Measurements from ENCODE around the gene NOS3.
A peak's percentile ranks its signal among the peaks of the same experiment; 100 is the strongest.
"Not testable (repeated sequence)": the region's sequence is repeated elsewhere in the genome, so short reads cannot be mapped to it uniquely, and the experiment has no call there.

NOS3 gene

DNA sequence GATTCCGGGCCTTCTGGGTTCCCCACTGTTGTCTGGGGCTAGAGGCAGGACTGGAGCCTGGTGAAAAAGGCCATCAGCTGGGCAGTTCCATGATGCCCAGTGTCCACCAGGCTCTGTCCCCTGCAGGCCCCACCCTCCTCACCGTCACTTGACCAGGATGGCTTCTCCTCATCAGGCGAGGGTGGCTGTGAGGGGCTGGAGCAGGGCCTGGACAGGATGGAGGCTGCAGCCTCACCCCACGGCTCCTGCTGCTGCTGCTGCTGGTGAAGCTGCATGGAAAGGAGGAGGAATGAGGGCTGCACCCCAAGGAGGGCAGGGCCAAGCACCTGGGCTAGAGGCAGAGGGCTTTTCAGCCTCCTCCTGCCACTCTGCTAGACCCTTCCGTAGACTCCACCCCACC, 25.1 kb downstream of the NOS3 start:
- no peak for DNase-seq (ENCODE audit: low read depth in 2 of 2, low spot score in 1 of 2)

GRCh38 chr7:151016505-151016904, 25.7 kb downstream of the NOS3 start:
- DNase-seq (ENCODE audit: low read depth in 2 of 2, low spot score in 1 of 2), result no peak

DNA sequence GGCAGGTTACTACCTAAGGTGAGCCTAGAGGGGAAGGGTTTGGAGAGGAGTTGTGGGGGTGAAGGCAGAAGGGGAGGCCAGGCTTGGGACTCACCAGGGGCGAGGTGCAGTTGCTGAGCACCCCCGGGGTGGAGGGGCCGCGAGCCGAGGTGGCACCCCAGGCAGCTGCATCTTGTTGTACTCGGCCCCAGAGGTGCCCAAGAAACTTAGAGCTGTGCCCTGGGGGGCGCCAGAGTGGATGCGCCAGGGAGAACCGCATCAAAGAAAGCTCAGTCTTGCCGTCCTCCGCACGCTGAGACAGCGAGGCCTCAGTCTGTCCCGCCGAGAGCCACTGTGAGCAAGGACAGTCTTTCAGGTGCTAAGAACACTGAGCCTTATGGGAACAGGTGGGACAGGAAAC, 26.1 kb downstream of the NOS3 start:
- DNase-seq (ENCODE audit: low read depth in 2 of 2, low spot score in 1 of 2), result no peak

DNA sequence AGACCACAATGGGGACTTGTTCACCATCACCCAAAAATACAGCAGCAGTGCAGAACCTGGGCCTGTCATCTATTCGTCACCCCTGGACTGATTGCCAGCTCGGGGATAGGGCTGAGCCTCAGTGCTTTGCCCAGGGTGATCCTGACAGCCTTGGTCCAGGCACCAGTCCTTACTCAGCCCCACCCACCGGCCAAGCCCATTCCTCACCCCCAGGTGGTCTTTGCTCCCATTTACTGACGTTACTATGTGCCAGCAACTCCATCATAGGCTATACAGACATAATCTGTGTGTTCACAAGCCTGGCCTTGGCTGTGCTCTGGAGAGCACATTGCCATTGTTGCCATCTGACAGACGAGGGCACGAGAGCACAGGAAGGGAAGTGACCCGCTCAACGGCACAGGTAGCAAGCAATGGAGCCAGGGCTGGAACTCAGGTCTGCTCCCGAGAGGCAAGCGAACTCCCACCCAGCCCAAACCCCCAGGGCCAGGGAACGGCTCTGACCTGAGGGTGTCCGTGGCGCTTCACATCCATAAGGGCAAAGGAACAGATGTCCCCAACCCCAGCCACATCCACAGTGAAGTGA, 26.6 kb downstream of the NOS3 start:
- no peak for DNase-seq (ENCODE audit: low read depth in 2 of 2, low spot score in 1 of 2)

- peak; percentile 62 to 71 for DNase-seq (ENCODE audit: low read depth in 2 of 2, low spot score in 1 of 2)
These were observed 27.2 kb downstream of the NOS3 start for GRCh38 chr7:151017953-151018420.

GRCh38 chr7:151018421-151019129, 27.8 kb downstream of the NOS3 start:
- DNase-seq (ENCODE audit: low read depth in 2 of 2, low spot score in 1 of 2), result no peak

DNA sequence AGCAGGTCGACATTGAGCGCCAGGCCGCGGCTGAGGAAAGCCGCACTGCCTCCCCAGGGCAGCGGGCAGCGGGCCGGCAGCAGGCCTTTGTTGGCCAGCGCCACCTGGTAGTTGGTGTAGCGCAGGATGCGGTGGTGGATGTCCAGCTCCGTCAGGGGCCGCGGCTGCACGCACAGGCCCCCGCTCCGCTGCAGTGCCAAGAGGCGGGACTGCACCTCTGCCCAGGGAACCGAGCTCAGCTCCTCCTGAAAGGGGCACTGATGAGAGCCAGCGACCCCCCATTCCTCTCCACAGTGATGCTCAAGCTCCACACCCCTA, 28.3 kb downstream of the NOS3 start:
- no peak for DNase-seq (ENCODE audit: low read depth in 2 of 2, low spot score in 1 of 2)

- no peak for DNase-seq (ENCODE audit: low read depth in 2 of 2, low spot score in 1 of 2)
These were observed 29.4 kb downstream of the NOS3 start for GRCh38 chr7:151020231-151020630.

GRCh38 chr7:151023232-151023631, 32.4 kb downstream of the NOS3 start:
- no peak for DNase-seq (ENCODE audit: low read depth in 2 of 2, low spot score in 1 of 2)

DNA sequence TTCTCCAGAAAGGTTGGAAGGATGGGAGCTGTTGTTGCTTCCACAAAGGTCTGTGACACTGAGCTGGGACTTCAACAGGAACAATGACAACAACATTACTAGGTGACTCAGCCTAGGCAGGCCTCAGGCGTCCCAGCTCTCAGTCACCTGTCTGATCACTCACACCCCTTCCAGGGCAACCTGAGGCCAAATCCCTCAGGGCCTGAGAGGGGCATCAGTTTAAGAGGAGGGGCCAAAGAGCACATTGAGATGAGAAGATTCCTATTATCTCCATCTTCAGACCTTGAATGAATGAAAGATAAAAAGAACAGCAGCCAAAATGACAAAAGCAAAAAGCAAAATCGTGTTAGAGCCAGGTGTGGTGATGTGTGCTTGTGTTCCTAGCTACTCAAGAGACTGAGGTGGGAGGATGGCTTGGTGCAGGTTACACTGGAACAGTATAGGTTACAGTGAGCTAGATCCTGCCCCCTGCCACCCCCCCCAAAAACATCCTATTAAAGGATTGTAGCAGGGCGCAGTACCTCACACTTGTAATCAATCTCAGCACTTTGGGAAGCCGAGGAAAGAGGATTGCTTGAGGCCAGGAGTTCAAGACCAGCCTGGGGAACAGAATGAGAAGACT, 33.7 kb downstream of the NOS3 start, which contains the start of gene ATG9B:
Gene ATG9B, minus strand, starts transcription at position 60 of the 622 bp plus-strand sequence. CDS start 71 bp downstream, outside the sequence.
- DNase-seq (ENCODE audit: low read depth in 2 of 2, low spot score in 1 of 2), result no peak

DNA sequence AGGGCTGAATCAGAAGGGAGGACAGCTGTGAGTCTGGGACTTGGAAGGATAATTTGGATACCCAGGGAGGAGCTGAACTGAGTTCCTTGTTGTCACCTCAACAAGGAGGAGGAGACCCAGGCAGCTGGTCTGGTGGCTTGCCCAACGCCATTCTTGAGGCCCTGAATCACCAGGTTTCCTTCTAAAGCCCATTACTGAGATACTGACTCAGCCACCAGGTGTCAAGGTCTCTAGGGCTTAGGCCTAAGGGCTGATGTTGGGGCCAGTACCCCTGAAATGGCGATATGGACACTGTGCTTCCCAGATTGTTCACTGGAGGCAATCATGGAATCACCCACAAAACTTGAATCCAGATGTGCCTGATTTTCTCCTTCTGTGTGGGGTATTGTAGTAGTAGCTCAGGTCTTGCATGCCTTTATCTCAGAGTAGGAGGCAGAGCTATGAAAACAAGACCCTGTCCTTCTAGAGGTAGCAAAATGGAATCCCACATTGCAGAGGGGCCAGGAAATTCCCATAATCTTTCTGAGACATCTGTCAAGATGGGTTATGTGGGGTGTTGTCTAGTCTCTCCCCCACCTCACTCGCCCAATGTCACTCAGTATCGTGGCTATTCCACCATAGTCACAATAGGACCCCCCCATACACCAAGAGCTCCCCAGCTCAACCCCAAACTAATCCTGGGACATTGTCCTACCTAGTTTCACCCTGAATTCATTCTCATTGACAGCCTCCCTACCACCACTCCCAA, 35.3 kb downstream of the NOS3 start:
- no peak for DNase-seq (ENCODE audit: low read depth in 2 of 2, low spot score in 1 of 2)

- not testable (repeated sequence) for DNase-seq (ENCODE audit: low read depth in 2 of 2, low spot score in 1 of 2)
These were observed 36.2 kb downstream of the NOS3 start for GRCh38 chr7:151026771-151027727.

DNA sequence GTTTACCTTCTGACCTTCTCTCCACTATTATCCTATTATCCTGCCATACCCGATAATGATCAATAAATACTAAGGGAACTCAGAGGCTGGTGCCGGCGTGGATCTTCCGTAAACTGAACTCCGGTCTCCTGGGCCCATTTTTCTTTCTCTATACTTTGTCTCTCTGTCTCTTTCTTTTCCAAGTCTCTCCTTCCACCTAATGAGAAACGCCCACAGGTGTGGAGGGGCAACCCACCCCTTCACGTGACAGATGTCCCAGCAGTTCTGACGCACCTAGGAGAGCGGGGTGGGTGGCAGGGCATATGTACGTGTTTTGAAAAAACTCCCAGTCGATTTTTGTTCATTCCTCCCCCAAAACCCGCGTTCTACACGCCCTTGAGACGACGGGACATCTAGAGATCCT, 36.9 kb downstream of the NOS3 start:
- DNase-seq (ENCODE audit: low read depth in 2 of 2, low spot score in 1 of 2), result not testable (repeated sequence)

- peak; percentile 94 to 95 for DNase-seq (ENCODE audit: low read depth in 2 of 2, low spot score in 1 of 2)
These were observed 37.5 kb downstream of the NOS3 start, which contains the start of gene ABCB8 for GRCh38 chr7:151028131-151028947. TSS of gene ABCB8 (plus strand) at chr7:151028450. CDS start at chr7:151028516, 66 bp downstream.

GRCh38 chr7:151028948-151029501, 38.2 kb downstream of the NOS3 start:
- no peak for DNase-seq (ENCODE audit: low read depth in 2 of 2, low spot score in 1 of 2)

DNA sequence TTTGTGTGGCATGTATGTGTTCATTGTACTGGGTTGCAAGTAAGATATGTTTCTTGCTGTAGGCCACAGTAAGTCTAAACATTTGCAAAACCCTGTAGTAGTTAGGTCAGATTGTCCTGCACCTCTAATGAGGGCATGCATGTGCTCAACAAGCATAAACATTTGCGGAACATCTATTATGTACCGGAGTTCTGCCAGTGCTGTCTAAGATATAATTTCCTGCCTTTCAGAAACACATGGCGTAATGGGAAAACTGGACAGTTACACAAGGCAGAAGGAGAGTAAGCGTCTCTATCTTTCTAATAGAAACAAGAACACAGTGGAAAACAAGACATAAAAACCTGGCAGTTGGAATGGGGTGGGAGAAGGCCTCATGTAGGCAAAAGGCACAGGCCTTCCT, 40.2 kb downstream of the NOS3 start:
- DNase-seq (ENCODE audit: low read depth in 2 of 2, low spot score in 1 of 2), result no peak

DNA sequence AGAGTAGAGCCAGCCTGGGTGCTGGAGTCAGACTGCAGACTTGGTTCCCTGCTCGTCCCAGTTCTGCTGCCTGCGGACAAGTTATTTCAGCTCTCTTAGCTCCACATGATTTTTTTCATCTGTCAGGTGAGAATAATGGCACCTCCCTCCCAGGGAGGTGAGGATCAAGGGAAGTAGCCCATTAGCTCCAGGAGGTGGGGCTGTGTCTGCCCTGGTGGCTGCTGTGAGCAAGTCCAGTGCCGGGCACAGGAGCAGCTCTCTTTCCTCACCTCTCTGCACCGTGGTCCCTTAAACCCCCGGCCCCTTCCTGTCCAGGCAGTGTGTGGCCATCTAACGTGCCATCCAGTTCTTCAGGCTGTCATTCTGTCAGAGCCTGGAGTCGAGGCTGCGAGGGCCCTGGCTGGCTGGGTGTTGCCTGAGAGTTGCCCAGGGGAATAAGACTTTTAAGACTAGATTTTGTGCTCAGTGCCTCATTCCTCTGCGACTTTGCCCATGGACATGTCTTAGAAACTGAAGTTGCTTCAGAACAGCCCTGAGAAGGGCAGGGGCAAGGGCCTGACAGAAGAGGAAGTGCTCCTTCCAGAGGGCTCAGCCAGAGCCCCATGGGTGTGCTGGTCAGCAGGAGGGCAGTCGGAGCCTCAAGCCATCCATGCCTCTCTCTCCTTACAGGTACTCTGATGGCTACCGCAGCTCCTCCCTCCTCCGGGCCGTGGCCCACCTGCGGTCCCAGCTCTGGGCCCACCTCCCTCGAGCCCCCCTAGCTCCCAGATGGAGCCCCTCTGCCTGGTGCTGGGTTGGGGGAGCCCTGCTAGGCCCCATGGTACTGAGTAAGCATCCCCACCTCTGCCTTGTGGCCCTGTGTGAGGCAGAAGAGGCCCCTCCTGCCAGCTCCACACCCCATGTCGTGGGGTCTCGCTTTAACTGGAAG, 42.4 kb downstream of the NOS3 start:
- no peak for DNase-seq (ENCODE audit: low read depth in 2 of 2, low spot score in 1 of 2)

- DNase-seq (ENCODE audit: low read depth in 2 of 2, low spot score in 1 of 2), result no peak
These were observed 43.0 kb downstream of the NOS3 start for GRCh38 chr7:151033864-151034249.
